Measurements from ENCODE around the gene WWC2. TPM values are rescaled to one million over a fixed set of nuclear protein-coding genes. Genes with fewer than 3 reads are reported as not detected.

Gene WWC2
- total RNA-seq, 2 experiments from 2014 or later, result not detected

GRCh38 chr4:183106839-183107238 is 7.8 kb downstream of the WWC2 start:
- intact Hi-C loops (cut with micrococcal nuclease; ENCODE audit: unreplicated experiment), result no loop called here
- Histone ChIP-seq H3K27ac (ENCODE audit: low read depth, low read length, poor library complexity, severe bottlenecking) (no peak overlapping the region), H3K4me3 (ENCODE audit: low read depth, low read length, poor library complexity, severe bottlenecking) (no peak overlapping the region), H3K4me1 (ENCODE audit: insufficient read depth, low read length, poor library complexity, severe bottlenecking) (no peaks in the 10 kb centered on the region), H4K20me1 (ENCODE audit: insufficient read depth, low read length) (no peaks in the 10 kb centered on the region), H3K9me2 (ENCODE audit: insufficient read depth, low read length) (no peaks in the 10 kb centered on the region), H3K36me3 (ENCODE audit: insufficient read depth, low read length) (no peaks in the 10 kb centered on the region), H3K79me2 (ENCODE audit: insufficient read depth, low read depth, low read length) (no peaks in the 10 kb centered on the region), H3K9me3 (ENCODE audit: low read length) (no peaks in the 10 kb centered on the region), H2AFZ (ENCODE audit: low read length) (no peak overlapping the region), H3K4me2 (ENCODE audit: low read length) (no peak overlapping the region)
- ChIA-PET CTCF (ENCODE audit: unreplicated experiment) (no interaction called here), POLR2A (interaction anchor here (0.7 kb wide), 1 partner anchor 101 kb away, joined by 3 read pairs; no protein-coding TSS in a partner anchor)
- no peak for TF ChIP-seq EZH2phosphoT487 (IDR thresholded peaks at IDR 0.05; ENCODE audit: borderline replicate concordance, low read depth, low read length)
- TF ChIP-seq CTCF (conservative IDR thresholded peaks at IDR 0.05; ENCODE audit: low read length), result no peak
- BruUV-seq (replicated peaks), result no TSS peak
- DNase-seq (ENCODE audit: low spot score), result no peak

GRCh38 chr4:183107891-183108459 is 8.9 kb downstream of the WWC2 start:
- POLR2A ChIA-PET, result interaction anchor here (0.6 kb wide), 2 partner anchors 123 to 488 kb away, joined by 3 read pairs; no protein-coding TSS in a partner anchor
- CTCF ChIA-PET (ENCODE audit: unreplicated experiment), result no interaction called here
- H3K79me2 ChIP-seq (ENCODE audit: insufficient read depth, low read depth, low read length), result no peaks in the 10 kb centered on the region

More at GRCh38 chr4:183107891-183108459, 8.9 kb downstream of the WWC2 start:
- no TSS peak for BruUV-seq (replicated peaks)
- no peaks in the 10 kb centered on the region for H3K36me3 ChIP-seq (ENCODE audit: insufficient read depth, low read length)
- H3K4me1 ChIP-seq (ENCODE audit: insufficient read depth, low read length, poor library complexity, severe bottlenecking), result no peaks in the 10 kb centered on the region
- TF ChIP-seq EZH2phosphoT487 (IDR thresholded peaks at IDR 0.05; ENCODE audit: borderline replicate concordance, low read depth, low read length) (no peak), CTCF (conservative IDR thresholded peaks at IDR 0.05; ENCODE audit: low read length) (no peak)
- H3K4me2 ChIP-seq (ENCODE audit: low read length), result no peak overlapping the region
- H4K20me1 ChIP-seq (ENCODE audit: insufficient read depth, low read length), result no peaks in the 10 kb centered on the region
- no peak for DNase-seq (ENCODE audit: low spot score)
- no peak overlapping the region for H3K27ac ChIP-seq (ENCODE audit: low read depth, low read length, poor library complexity, severe bottlenecking)
- no peaks in the 10 kb centered on the region for H3K9me2 ChIP-seq (ENCODE audit: insufficient read depth, low read length)
- intact Hi-C loops (cut with micrococcal nuclease; ENCODE audit: unreplicated experiment), result no loop called here
- H2AFZ ChIP-seq (ENCODE audit: low read length), result no peak overlapping the region
- no peak overlapping the region for H3K4me3 ChIP-seq (ENCODE audit: low read depth, low read length, poor library complexity, severe bottlenecking)
- H3K9me3 ChIP-seq (ENCODE audit: low read length), result no peaks in the 10 kb centered on the region
